Spleen (tissue), 11 donors: ENCODE measurements around the gene ZC3H4. TPM values are rescaled to one million over a fixed set of nuclear protein-coding genes. Genes with fewer than 3 reads are reported as not detected.
A peak's percentile ranks its signal among the peaks of the same experiment; 100 is the strongest.
"Not testable (repeated sequence)": the region's sequence is repeated elsewhere in the genome, so short reads cannot be mapped to it uniquely, and the experiment has no call there.

Source experiments
- DNase-seq: peaks from one replicate; pipeline ENCODE4 v3.0.0-alpha.2; 2020
- H3K27ac ChIP-seq, 8 donors: fragments of 200-600 bp; sonication (generic) in 7 of 8; 1 replicate in 4 of 8; 2 replicates in 4 of 8; pipeline versions ENCODE4 v1.5.0 to v1.8.0; 2016 to 2021; ENCODE audit warnings: inconsistent platforms in 4 of 8, mild to moderate bottlenecking in 4 of 8, moderate library complexity in 1 of 8
- H3K27me3 ChIP-seq, 7 donors: fragments of 200-600 bp; sonication (generic) in 6 of 7; replicated peaks in 1 of 7; 1 replicate in 4 of 7; 2 replicates in 3 of 7; pipeline versions ENCODE4 v1.5.0 to v1.8.0; 2016 to 2021; ENCODE audit warnings: inconsistent platforms in 3 of 7, mild to moderate bottlenecking in 1 of 7
- H3K36me3 ChIP-seq, 6 donors: fragments of 200-600 bp; sonication (generic) in 5 of 6; 1 replicate in 4 of 6; 2 replicates in 2 of 6; pipeline versions ENCODE4 v1.5.0 to v1.8.0; 2016 to 2021; ENCODE audit warnings: inconsistent platforms in 2 of 6
- H3K4me1 ChIP-seq, 6 donors: fragments of 200-600 bp; sonication (generic) in 5 of 6; 1 replicate in 3 of 6; 2 replicates in 3 of 6; pipeline versions ENCODE4 v1.5.0 to v1.8.0; 2016 to 2021; ENCODE audit warnings: inconsistent platforms in 3 of 6
- H3K4me3 ChIP-seq, 8 donors: fragments of 200-600 bp; sonication (generic) in 7 of 8; 1 replicate in 4 of 8; 2 replicates in 4 of 8; pipeline versions ENCODE4 v1.5.0 to v1.8.0; 2016 to 2021; ENCODE audit warnings: inconsistent platforms in 4 of 8, mild to moderate bottlenecking in 4 of 8, moderate library complexity in 2 of 8
- H3K9me3 ChIP-seq, 8 donors: fragments of 200-600 bp; sonication (generic) in 7 of 8; 1 replicate in 4 of 8; 2 replicates in 4 of 8; pipeline versions ENCODE4 v1.5.0 to v1.8.0; 2016 to 2021; ENCODE audit warnings: inconsistent platforms in 4 of 8
- CTCF ChIP-seq, 11 experiments: fragments of 200-600 bp in 7 of 11; fragments of 450-650 bp in 4 of 11; sonication (generic) in 4 of 11; IDR thresholded peaks in 8 of 11; conservative IDR thresholded peaks in 3 of 11; 1 replicate in 7 of 11; 2 replicates in 4 of 11; pipeline versions ENCODE4 v1.4.0 to v1.8.0; 2016 to 2021; ENCODE audit warnings: antibody characterized with exemption in 11 of 11, inconsistent platforms in 4 of 11, mild to moderate bottlenecking in 1 of 11
- POLR2A ChIP-seq, 3 donors: fragments of 450-650 bp; IDR thresholded peaks; one replicate each; pipeline ENCODE4 v1.5.1; 2017; ENCODE audit warnings: antibody characterized with exemption in 3 of 3, mild to moderate bottlenecking in 1 of 3
- POLR2AphosphoS5 ChIP-seq, 3 donors: sonication (generic); formaldehyde crosslinking; IDR thresholded peaks; one replicate each; pipeline ENCODE4 v1.5.1; 2017; ENCODE audit warnings: antibody characterized with exemption in 3 of 3
- WGBS, 5 donors: extraction: QIAGEN DNeasy Blood & Tissue Kit in 3 of 5; methylation state at CpG; one replicate each; pipeline versions ENCODE4 v1.1.5 to v1.1.7; 2013 to 2018; 5-methylcytosine and 5-hydroxymethylcytosine counted together
- intact Hi-C: fragments of 100-400 bp; cut with DNase I; formaldehyde crosslinking; loops from one replicate; pipeline ENCODE4 v1.15.0; 2023; ENCODE audit warnings: low total_unique reads
- polyA plus RNA-seq, 3 donors: library from polyadenylated mRNA; stranded (reverse); fragments of 200-250 nt; gene quantifications; one replicate each; pipeline ENCODE4 v1.2.1, GENCODE V29; 2013
- total RNA-seq, 7 donors: library from RNA; depleted of rRNA in 3 of 7; stranded (reverse); fragments of >200 nt in 3 of 7; fragmentation: NEBNext Ultra II Directional in 4 of 7; extraction: Animal tissue kit (Norgen Biotek cat#: 25700) in 4 of 7; gene quantifications; one replicate each; pipeline versions ENCODE4 v1.1.0 to v1.2.1, GENCODE V29; 2016 to 2021
- donor health status: healthy with polysubstance abuse.
- donor health status: DM: no; HTN: no; CAD: no; lungs with moderate emphysema.
- donor health status: DM: no; HTN: no; CAD: no.
- donor health status: Bipolar disorder and iron deficiency.
- donor health status: healthy.
- donor health status: DM: no; HTN: no; CAD: no.
- donor health status: DM: yes; HTN: yes; CAD: no.

The ZC3H4 gene
- total and polyA plus RNA-seq, 10 donors: 6.0 to 68.7 (median 33.4) TPM

- no peak overlapping the region for H3K27ac ChIP-seq
- H3K4me3 ChIP-seq: no peak overlapping the region
- peaks cover 3 to 100% (median 92%) of the 10 kb centered on the region in 6 donors for H3K36me3 ChIP-seq
- no peak for DNase-seq
- TF ChIP-seq POLR2AphosphoS5 (IDR thresholded peaks at IDR 0.05): no peak
- TF ChIP-seq CTCF (IDR thresholded peaks at IDR 0.05 in 8 of 11, conservative IDR thresholded peaks at IDR 0.05 in 3 of 11): no peak
- TF ChIP-seq POLR2A (IDR thresholded peaks at IDR 0.05): no peak
- H3K27me3 ChIP-seq: no peaks in the 10 kb centered on the region
- H3K9me3 ChIP-seq: no peaks in the 10 kb centered on the region
- intact Hi-C loops: no loop called here
- H3K4me1 ChIP-seq: peaks cover 0 to 22% (median 5%) of the 10 kb centered on the region in 6 donors
- 92 to 96% (median 94%) methylated on average over 5 of the region's 5 CpGs for WGBS, 5 donors
Observed at GRCh38 chr19:47082493-47082892, 31.1 kb downstream of the ZC3H4 start.

GRCh38 chr19:47081095-47081494 lies 32.5 kb downstream of the ZC3H4 start:
- H3K36me3 ChIP-seq: peaks cover 3 to 100% (median 94%) of the 10 kb centered on the region in 6 donors

GRCh38 chr19:47078351-47078750 lies 35.2 kb downstream of the ZC3H4 start:
- not testable (repeated sequence) for H3K4me3 ChIP-seq, H3K27me3 ChIP-seq, H3K27ac ChIP-seq, DNase-seq, H3K9me3 ChIP-seq
- H3K4me1 ChIP-seq: peaks cover 0 to 41% (median 19%) of the 10 kb centered on the region in 6 donors
- H3K36me3 ChIP-seq: peaks cover 0 to 100% (median 93%) of the 10 kb centered on the region in 6 donors
- intact Hi-C loops: loop anchor here (2.0 kb wide), 1 partner anchor 46 kb away; no protein-coding TSS in a partner anchor
- 97 to 98% (median 97%) methylated on average over 13 of the region's 13 CpGs for WGBS, 5 donors

More at GRCh38 chr19:47081095-47081494, 32.5 kb downstream of the ZC3H4 start:
- Histone ChIP-seq H3K27ac (no peak overlapping the region), H3K4me3 (no peak overlapping the region), H3K9me3 (no peaks in the 10 kb centered on the region), H3K4me1 (peaks cover 0 to 20% (median 5%) of the 10 kb centered on the region in 6 donors), H3K27me3 (no peaks in the 10 kb centered on the region)
- intact Hi-C loops: no loop called here
- whole genome bisulfite sequencing, 5 donors: 85 to 96% (median 91%) methylated on average over 5 to 6 of the region's 6 CpGs
- TF ChIP-seq CTCF (IDR thresholded peaks at IDR 0.05 in 8 of 11, conservative IDR thresholded peaks at IDR 0.05 in 3 of 11) (no peak), POLR2A (IDR thresholded peaks at IDR 0.05) (no peak), POLR2AphosphoS5 (IDR thresholded peaks at IDR 0.05) (peak in 1 of 3 donors; percentile 10)
- no peak for DNase-seq

GRCh38 chr19:47075941-47076340 lies 37.6 kb downstream of the ZC3H4 start:
- WGBS, 5 donors: 85 to 88% (median 88%) methylated on average over 12 to 13 of the region's 13 CpGs
- H3K4me3 ChIP-seq: no peak overlapping the region
- H3K4me1 ChIP-seq: peaks cover 0 to 46% (median 20%) of the 10 kb centered on the region in 6 donors
- TF ChIP-seq POLR2AphosphoS5 (IDR thresholded peaks at IDR 0.05): no peak
- no peak for TF ChIP-seq CTCF (IDR thresholded peaks at IDR 0.05 in 8 of 11, conservative IDR thresholded peaks at IDR 0.05 in 3 of 11)
- no peak for TF ChIP-seq POLR2A (IDR thresholded peaks at IDR 0.05)
- H3K9me3 ChIP-seq: no peaks in the 10 kb centered on the region
- H3K36me3 ChIP-seq: peaks cover 3 to 100% (median 93%) of the 10 kb centered on the region in 6 donors
- no peak for DNase-seq
- intact Hi-C loops: no loop called here
- no peaks in the 10 kb centered on the region for H3K27me3 ChIP-seq
- peak overlapping the region in 2 of 8 donors; percentile 38 to 55 for H3K27ac ChIP-seq
